Hepatocyte (in vitro differentiated cells): ENCODE measurements around the gene HOXB6.
A peak's percentile ranks its signal among the peaks of the same experiment; 100 is the strongest.

Source experiments
- EZH2 ChIP-seq: fragments of 200-600 bp; sonication (generic); IDR thresholded peaks from 2 replicates; pipeline ENCODE4 v1.6.1; 2016; ENCODE audit warnings: antibody characterized with exemption, mild to moderate bottlenecking, borderline replicate concordance
- EZH2phosphoT487 ChIP-seq: fragments of 200-600 bp; sonication (generic); IDR thresholded peaks from one replicate; pipeline ENCODE4 v1.6.1; 2018; ENCODE audit warnings: antibody characterized with exemption, mild to moderate bottlenecking, low read depth, moderate library complexity; ENCODE audit not compliant: unreplicated experiment, severe bottlenecking
- TF ChIP-seq, protein P1 (sequence below): fragments of 200-600 bp; sonication (generic); IDR thresholded peaks from 2 replicates; pipeline ENCODE4 v1.5.1; 2016; ENCODE audit warnings: antibody characterized with exemption, mild to moderate bottlenecking; ENCODE audit not compliant: poor library complexity

GRCh38 chr17:48570325-48571023 lies 34.3 kb downstream of the HOXB6 start:
- peak; percentile 72 for TF ChIP-seq EZH2
- TF ChIP-seq, protein P1, sequence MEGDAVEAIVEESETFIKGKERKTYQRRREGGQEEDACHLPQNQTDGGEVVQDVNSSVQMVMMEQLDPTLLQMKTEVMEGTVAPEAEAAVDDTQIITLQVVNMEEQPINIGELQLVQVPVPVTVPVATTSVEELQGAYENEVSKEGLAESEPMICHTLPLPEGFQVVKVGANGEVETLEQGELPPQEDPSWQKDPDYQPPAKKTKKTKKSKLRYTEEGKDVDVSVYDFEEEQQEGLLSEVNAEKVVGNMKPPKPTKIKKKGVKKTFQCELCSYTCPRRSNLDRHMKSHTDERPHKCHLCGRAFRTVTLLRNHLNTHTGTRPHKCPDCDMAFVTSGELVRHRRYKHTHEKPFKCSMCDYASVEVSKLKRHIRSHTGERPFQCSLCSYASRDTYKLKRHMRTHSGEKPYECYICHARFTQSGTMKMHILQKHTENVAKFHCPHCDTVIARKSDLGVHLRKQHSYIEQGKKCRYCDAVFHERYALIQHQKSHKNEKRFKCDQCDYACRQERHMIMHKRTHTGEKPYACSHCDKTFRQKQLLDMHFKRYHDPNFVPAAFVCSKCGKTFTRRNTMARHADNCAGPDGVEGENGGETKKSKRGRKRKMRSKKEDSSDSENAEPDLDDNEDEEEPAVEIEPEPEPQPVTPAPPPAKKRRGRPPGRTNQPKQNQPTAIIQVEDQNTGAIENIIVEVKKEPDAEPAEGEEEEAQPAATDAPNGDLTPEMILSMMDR, result no peak
- no peak for TF ChIP-seq EZH2phosphoT487
